ENCODE measurements around the gene SLC29A1. TPM values are rescaled to one million over a fixed set of nuclear protein-coding genes. Genes with fewer than 3 reads are reported as not detected.

SLC29A1 gene
- total RNA-seq, 2 experiments from 2014 or later = 47.6 to 50.0 TPM

- Mint-ChIP-seq H3K27me3 (peaks cover 55% of the 10 kb centered on the region), H3K4me1 (ENCODE audit: low read depth) (peaks cover 4% of the 10 kb centered on the region), H3K9me3 (no peaks in the 10 kb centered on the region), H3K36me3 (no peaks in the 10 kb centered on the region), H3K4me3 (no peak overlapping the region), H3K27ac (no peak overlapping the region)
- ChIA-PET POLR2A (no interaction called here), CTCF (interaction anchor here (0.6 to 3.2 kb wide), 4 partner anchors 13 to 64 kb away, joined by 3 to 15 read pairs (median 3); no protein-coding TSS in a partner anchor)
- no peak for DNase-seq
- intact Hi-C loops (cut with micrococcal nuclease) = no loop called here
These were observed 51.9 kb downstream of the SLC29A1 start for GRCh38 chr6:44275271-44275748.

DNA sequence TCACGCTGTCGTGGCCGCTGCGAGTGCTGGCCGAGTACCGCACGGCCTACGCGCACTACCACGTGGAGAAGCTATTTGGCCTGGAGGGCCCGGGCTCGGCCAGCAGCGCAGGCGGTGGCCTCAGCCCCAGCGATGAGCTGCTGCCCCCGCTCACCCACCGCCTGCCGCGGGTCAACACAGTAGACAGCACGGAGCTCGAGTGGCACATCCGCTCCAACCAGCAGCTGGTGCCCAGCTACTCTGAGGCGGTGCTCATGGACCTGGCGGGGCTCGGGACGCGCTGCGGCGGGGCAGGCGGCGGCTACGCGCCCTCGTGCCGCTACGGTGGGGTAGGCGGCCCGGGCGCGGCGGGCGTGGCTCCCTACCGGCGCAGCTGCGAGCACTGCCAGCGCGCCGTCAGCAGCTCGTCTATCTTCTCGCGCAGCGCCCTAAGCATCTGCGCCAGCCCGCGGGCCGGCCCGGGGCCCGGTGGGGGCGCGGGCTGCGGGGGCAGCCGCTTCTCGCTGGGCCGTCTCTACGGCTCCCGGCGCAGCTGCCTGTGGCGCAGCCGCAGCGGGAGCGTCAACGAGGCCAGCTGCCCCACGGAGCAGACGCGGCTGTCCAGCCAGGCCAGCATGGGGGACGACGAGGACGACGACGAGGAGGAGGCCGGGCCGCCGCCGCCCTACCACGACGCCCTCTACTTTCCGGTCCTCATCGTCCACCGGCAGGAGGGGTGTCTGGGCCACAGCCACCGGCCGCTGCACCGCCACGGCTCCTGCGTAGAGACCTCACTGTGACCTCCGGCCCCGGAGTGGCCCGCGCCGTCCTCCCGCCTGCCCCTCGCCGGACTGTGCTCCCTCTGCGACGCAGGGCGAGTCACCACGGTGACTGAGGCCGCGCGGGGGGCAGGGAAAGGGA lies 52.6 kb downstream of the SLC29A1 start:
- intact Hi-C loops (cut with micrococcal nuclease) = no loop called here
- CTCF ChIA-PET = interaction anchor here (0.6 to 3.2 kb wide), 4 partner anchors 12 to 63 kb away, joined by 3 to 15 read pairs (median 3); no protein-coding TSS in a partner anchor
- POLR2A ChIA-PET = no interaction called here
- Mint-ChIP-seq H3K4me1 (ENCODE audit: low read depth) (peaks cover 3% of the 10 kb centered on the region), H3K4me3 (no peak overlapping the region), H3K36me3 (no peaks in the 10 kb centered on the region), H3K27me3 (peaks cover 54% of the 10 kb centered on the region), H3K27ac (no peak overlapping the region), H3K9me3 (no peaks in the 10 kb centered on the region)
- peak; percentile 37 for DNase-seq

GRCh38 chr6:44276667-44277640 lies 53.6 kb downstream of the SLC29A1 start:
- DNase-seq = no peak
- H3K9me3 Mint-ChIP-seq = no peaks in the 10 kb centered on the region
- ChIA-PET CTCF (interaction anchor here (1.0 to 3.2 kb wide), 5 partner anchors 10 to 62 kb away, joined by 3 to 15 read pairs (median 7); no protein-coding TSS in a partner anchor), POLR2A (no interaction called here)
- H3K4me1 Mint-ChIP-seq (ENCODE audit: low read depth) = peaks cover 2% of the 10 kb centered on the region
- intact Hi-C loops (cut with micrococcal nuclease) = no loop called here
- peaks cover 46% of the 10 kb centered on the region for H3K27me3 Mint-ChIP-seq
- no peak overlapping the region for H3K4me3 Mint-ChIP-seq
- H3K36me3 Mint-ChIP-seq = no peaks in the 10 kb centered on the region
- no peak overlapping the region for H3K27ac Mint-ChIP-seq

DNA sequence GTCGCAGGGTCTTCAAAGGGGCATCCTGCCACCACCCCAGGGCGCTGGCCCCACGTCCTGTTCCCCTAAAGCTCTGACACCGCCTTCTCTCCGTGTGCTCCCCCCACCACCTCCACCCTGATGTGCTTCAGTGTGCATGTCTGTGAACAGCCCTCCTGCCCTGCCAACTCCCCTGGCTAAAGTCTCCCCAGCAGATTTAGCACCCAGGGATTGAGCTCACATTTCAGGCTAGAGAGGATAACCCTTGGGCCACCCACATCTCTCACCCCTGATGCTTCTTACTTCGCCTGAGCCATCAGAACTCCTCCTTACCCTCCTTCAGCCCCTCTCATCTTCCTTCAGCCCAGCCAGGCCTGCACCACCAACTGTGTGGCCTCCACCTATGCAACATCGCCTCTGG lies 54.4 kb downstream of the SLC29A1 start:
- Mint-ChIP-seq H3K9me3 (no peaks in the 10 kb centered on the region), H3K27ac (no peak overlapping the region), H3K36me3 (no peaks in the 10 kb centered on the region), H3K27me3 (peaks cover 41% of the 10 kb centered on the region), H3K4me1 (ENCODE audit: low read depth) (peaks cover 2% of the 10 kb centered on the region), H3K4me3 (peak overlapping the region; percentile 3)
- intact Hi-C loops (cut with micrococcal nuclease) = no loop called here
- no peak for DNase-seq
- POLR2A ChIA-PET = no interaction called here
- CTCF ChIA-PET = interaction anchor here (1.0 to 3.2 kb wide), 4 partner anchors 10 to 61 kb away, joined by 3 to 15 read pairs (median 8); no protein-coding TSS in a partner anchor

DNA sequence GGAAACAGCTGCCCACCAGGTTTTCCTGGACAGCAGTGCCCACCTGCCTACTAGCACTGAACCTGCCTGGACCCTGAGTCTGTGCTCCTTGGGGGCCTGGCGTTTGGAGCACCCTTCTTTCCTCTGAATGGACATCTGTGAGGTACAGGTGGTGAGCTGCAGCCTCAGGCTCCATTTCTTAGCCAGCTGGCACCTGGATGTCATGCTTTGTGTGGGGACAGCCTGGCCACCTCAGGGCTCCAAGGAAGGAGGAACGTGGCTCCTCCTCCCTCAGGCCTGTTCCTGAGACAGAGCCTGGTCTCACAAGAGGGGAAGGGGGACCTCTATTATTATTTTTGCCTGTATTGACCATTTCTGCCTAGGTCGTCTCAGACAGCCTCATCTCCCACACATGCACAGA lies 54.9 kb downstream of the SLC29A1 start:
- Mint-ChIP-seq H3K27ac (no peak overlapping the region), H3K27me3 (peaks cover 36% of the 10 kb centered on the region)
- intact Hi-C loops (cut with micrococcal nuclease) = no loop called here

DNA sequence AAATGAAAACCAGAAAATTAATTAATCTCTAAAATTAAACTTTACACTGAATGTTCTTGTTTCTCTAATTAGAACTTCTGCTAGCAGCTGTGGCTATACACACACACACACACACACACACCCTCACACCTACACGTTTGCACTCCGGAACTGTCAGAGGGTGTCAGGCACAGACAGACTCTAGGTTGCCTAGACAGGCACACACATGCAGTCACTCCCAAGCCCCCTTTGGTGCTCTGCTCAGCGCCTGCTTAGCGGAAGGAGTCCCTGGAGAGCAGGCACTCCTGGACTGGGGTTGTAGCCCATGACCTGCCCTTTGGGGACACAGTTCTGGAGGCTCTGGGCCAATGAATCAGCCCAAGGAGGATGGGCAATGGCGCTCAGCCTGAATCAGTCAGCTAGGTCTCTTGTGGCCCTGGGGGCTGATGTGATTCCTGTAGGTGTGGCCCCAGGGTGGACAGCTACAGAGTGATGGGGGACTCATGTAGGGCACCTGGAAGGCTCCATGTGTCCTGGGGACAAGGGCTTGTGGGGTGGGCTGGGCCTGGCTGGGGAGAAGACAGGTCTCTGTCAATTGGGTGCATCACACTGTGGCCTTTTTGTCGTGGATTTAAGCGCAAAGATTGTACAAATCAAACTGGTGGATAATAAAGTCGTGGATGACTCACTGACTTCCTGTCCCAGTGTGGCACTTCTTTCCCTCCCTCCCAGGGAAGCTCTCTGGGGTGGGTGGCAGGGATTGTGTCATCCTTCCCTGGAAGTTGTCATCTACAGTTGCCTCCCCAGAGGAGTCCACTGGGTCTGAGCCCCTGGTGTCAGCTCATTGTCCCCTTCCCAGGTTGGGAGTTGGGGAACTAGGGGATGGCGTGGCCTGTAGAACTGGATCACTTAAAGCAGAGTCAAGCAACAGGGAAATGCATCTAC lies 55.6 kb downstream of the SLC29A1 start:
- no peaks in the 10 kb centered on the region for H3K36me3 Mint-ChIP-seq
- intact Hi-C loops (cut with micrococcal nuclease) = no loop called here
- no peak overlapping the region for H3K27ac Mint-ChIP-seq
- H3K4me3 Mint-ChIP-seq = no peak overlapping the region
- H3K27me3 Mint-ChIP-seq = peaks cover 33% of the 10 kb centered on the region
- DNase-seq = no peak
- ChIA-PET POLR2A (interaction anchor here (0.6 kb wide), 1 partner anchor 14 kb away, joined by 3 read pairs; no protein-coding TSS in a partner anchor), CTCF (interaction anchor here (0.7 to 2.9 kb wide), 2 partner anchors 12 to 67 kb away, joined by 3 to 10 read pairs; no protein-coding TSS in a partner anchor)
- H3K9me3 Mint-ChIP-seq = no peaks in the 10 kb centered on the region
- peaks cover 2% of the 10 kb centered on the region for H3K4me1 Mint-ChIP-seq (ENCODE audit: low read depth)

More for the DNA sequence above, 54.9 kb downstream of the SLC29A1 start:
- H3K9me3 Mint-ChIP-seq = no peaks in the 10 kb centered on the region
- no peak overlapping the region for H3K4me3 Mint-ChIP-seq
- POLR2A ChIA-PET = interaction anchor here (0.6 kb wide), 1 partner anchor 15 kb away, joined by 3 read pairs; no protein-coding TSS in a partner anchor
- CTCF ChIA-PET = interaction anchor here (0.7 to 2.9 kb wide), 3 partner anchors 11 to 68 kb away, joined by 3 to 10 read pairs (median 7); no protein-coding TSS in a partner anchor
- peaks cover 2% of the 10 kb centered on the region for H3K4me1 Mint-ChIP-seq (ENCODE audit: low read depth)
- no peak for DNase-seq
- H3K36me3 Mint-ChIP-seq = no peaks in the 10 kb centered on the region

Other genes starting within 250 kb of the SLC29A1 start
- gene MRPL14, start 96.1 kb upstream of the SLC29A1 start, total RNA-seq = 10 to 100 TPM; 49.5 to 50.1 TPM
- 10 to 100 TPM; 11.6 to 13.0 TPM for gene TMEM63B, start 96.0 kb upstream of the SLC29A1 start, total RNA-seq
- gene CAPN11, start 64.8 kb upstream of the SLC29A1 start, total RNA-seq = under 1 TPM in 1 of 2 experiments, not detected in 1; 0.12 TPM
- not detected for gene MYMX, start 6.7 kb upstream of the SLC29A1 start, total RNA-seq
- 1,000 to 10,000 TPM; 1,671 to 1,695 TPM for gene HSP90AB1, start 23.5 kb downstream of the SLC29A1 start, total RNA-seq
- gene SLC35B2, start 33.9 kb downstream of the SLC29A1 start, total RNA-seq = 10 to 100 TPM; 16.5 to 16.8 TPM
- 10 to 100 TPM; 24.7 to 25.1 TPM for gene NFKBIE, start 42.0 kb downstream of the SLC29A1 start, total RNA-seq
- under 1 TPM; 0.07 to 0.12 TPM for gene TMEM151B, start 46.9 kb downstream of the SLC29A1 start, total RNA-seq
- gene AARS2, start 89.8 kb downstream of the SLC29A1 start, total RNA-seq = 10 to 100 TPM; 16.3 to 16.5 TPM
- not detected for gene SPATS1, start 119.1 kb downstream of the SLC29A1 start, total RNA-seq
- gene CDC5L, start 164.1 kb downstream of the SLC29A1 start, total RNA-seq = 10 to 100 TPM; 24.0 to 24.3 TPM